C1 segment of cervical spinal cord (tissue), 14 donors: ENCODE results near the gene ALK.

Experiments used
- DNase-seq, 14 donors: peaks; one replicate each; lab custom pipeline; 2025; lab: John Stamatoyannopoulos, UW

ALK gene

GRCh38 chr2:29612568-29612967, 308.8 kb downstream of the ALK start:
- DNase-seq: no peak

GRCh38 chr2:29611850-29612249, 309.5 kb downstream of the ALK start:
- DNase-seq: no peak

- no peak for DNase-seq
Measured at GRCh38 chr2:29611261-29611660, 310.1 kb downstream of the ALK start.

GRCh38 chr2:29610569-29610968, 310.8 kb downstream of the ALK start:
- DNase-seq: no peak

GRCh38 chr2:29607038-29607420, 314.4 kb downstream of the ALK start:
- DNase-seq: no peak

- no peak for DNase-seq
Measured at GRCh38 chr2:29606104-29607037, 315.0 kb downstream of the ALK start.

- no peak for DNase-seq
Measured at GRCh38 chr2:29603341-29603740, 318.0 kb downstream of the ALK start.

GRCh38 chr2:29601872-29602271, 319.5 kb downstream of the ALK start:
- DNase-seq: no peak

GRCh38 chr2:29601321-29601720, 320.1 kb downstream of the ALK start:
- DNase-seq: no peak

- no peak for DNase-seq
Measured at GRCh38 chr2:29599946-29600345, 321.4 kb downstream of the ALK start.

- DNase-seq: no peak
Measured at GRCh38 chr2:29598978-29599377, 322.4 kb downstream of the ALK start.

GRCh38 chr2:29597035-29597434, 324.4 kb downstream of the ALK start:
- DNase-seq: no peak

GRCh38 chr2:29596584-29596983, 324.8 kb downstream of the ALK start:
- no peak for DNase-seq

GRCh38 chr2:29591600-29591999, 329.8 kb downstream of the ALK start:
- no peak for DNase-seq

- DNase-seq: no peak
Measured at GRCh38 chr2:29590211-29590610, 331.2 kb downstream of the ALK start.

GRCh38 chr2:29589440-29590103, 331.8 kb downstream of the ALK start:
- DNase-seq: no peak

GRCh38 chr2:29587402-29588190, 333.8 kb downstream of the ALK start:
- DNase-seq: no peak

GRCh38 chr2:29586919-29587318, 334.5 kb downstream of the ALK start:
- no peak for DNase-seq

GRCh38 chr2:29583548-29584156, 337.7 kb downstream of the ALK start:
- DNase-seq: no peak

- no peak for DNase-seq
Measured at GRCh38 chr2:29583104-29583503, 338.3 kb downstream of the ALK start.

- DNase-seq: no peak
Measured at GRCh38 chr2:29582062-29582461, 339.3 kb downstream of the ALK start.

GRCh38 chr2:29580223-29580622, 341.2 kb downstream of the ALK start:
- no peak for DNase-seq
